IPS-18c (cell line): ENCODE results near the gene NATD1.
A peak's percentile ranks its signal among the peaks of the same experiment; 100 is the strongest.
"Not testable (repeated sequence)": the region's sequence is repeated elsewhere in the genome, so short reads cannot be mapped to it uniquely, and the experiment has no call there.

ENCODE experiments used
- H3K4me3 ChIP-seq: 2 replicates; pipeline ENCODE4 v1.7.0; 2013; ENCODE audit warnings: low read depth, mild to moderate bottlenecking, low read length, moderate library complexity; ENCODE audit not compliant: insufficient read depth
- H3K9me3 ChIP-seq: one replicate; pipeline ENCODE4 v1.6.1; 2013; ENCODE audit warnings: mild to moderate bottlenecking, low read length, moderate library complexity; ENCODE audit not compliant: control insufficient read depth, insufficient read depth

The NATD1 gene

DNA sequence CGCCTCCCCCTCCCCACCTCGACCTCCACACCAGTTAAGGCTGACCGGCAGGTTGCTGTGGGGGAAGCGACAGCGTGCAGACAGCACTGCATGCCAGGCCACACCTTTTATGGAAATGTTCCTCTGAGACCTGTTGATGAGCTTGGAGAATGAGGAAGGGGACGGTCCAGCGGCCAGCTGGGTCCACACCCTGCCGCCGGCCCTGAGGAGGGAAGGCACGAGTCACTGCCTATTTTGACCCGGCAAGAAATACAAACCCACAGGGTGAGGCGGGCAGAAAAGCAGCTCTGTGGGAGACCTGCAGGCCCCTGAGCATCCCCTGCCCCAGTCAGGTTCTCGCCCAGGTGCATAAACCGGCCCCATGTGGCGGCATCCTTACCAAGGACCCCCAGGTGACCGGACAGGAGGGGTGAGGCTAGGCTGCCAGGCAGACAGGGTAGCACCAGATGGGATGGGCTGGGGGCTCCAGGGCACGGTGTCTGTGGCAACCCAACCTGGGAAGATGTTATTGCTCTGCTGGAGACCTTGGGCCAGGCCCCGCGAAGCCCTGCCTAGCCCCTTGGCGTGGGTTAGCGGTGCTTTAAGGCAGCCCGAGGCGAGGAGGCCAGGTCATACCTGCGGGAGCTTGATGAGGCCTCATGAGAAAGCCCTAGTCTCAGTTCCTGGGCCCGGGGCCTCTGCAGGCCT, 12.7 kb downstream of the NATD1 start:
- H3K4me3 ChIP-seq = 0 out of 2 replicates have a peak overlapping the region, but pooled peaks have one; percentile 6
- H3K9me3 ChIP-seq = peaks cover 2% of the 10 kb centered on the region

DNA sequence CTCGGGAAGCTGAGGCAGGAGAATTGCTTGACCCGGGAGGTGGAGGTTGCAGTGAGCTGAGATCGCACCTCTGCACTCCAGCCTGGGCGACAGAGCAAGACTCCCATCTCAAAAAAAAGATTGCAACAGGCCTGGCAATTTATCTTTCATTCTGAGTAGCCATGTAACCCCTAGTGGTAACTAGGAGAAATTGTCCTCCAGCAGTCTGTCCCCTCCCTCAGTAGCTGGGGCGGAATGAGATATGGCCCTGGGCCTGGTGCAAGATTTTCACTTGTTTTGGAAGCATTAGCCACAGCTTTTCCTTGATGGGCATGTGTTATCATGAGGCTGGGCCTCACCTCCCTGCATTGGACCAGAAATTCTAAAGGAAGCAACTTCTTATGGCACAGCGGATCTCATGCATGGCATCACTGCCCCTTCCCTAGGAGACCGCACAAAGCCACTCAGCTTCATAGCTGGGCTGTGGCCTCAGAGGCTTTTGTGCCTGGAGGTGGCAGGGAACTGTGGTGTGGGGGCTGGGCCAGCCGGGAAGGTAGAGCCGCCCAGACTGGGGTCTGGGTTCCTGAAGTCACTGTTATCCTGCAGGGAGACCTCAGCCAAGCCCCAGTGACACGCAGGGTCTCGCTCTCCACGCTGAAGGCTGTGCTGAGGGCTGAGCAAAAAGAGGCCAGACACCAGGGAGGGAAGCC, 13.4 kb downstream of the NATD1 start:
- H3K4me3 ChIP-seq = 0 out of 2 replicates have a peak overlapping the region, but pooled peaks have one; percentile 6
- peaks cover 2% of the 10 kb centered on the region for H3K9me3 ChIP-seq

DNA sequence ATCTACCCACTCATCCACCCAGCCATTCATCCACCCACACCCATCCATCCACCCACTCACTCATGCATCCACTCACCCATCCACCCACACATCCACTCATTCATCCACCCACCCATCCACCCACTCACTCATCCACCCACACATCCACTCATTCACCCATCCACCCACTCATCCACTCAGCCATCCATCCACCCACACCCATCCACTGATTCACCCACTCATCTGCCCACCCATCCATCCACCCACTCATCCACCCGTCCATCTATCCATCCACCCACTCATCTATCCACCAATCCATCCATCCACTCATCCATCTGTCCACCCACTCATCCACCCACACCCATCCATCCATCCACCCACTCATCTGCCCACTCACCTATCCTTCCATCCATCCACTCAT, 17.3 kb downstream of the NATD1 start:
- Histone ChIP-seq H3K9me3 (peaks cover 2% of the 10 kb centered on the region), H3K4me3 (no peak overlapping the region)

DNA sequence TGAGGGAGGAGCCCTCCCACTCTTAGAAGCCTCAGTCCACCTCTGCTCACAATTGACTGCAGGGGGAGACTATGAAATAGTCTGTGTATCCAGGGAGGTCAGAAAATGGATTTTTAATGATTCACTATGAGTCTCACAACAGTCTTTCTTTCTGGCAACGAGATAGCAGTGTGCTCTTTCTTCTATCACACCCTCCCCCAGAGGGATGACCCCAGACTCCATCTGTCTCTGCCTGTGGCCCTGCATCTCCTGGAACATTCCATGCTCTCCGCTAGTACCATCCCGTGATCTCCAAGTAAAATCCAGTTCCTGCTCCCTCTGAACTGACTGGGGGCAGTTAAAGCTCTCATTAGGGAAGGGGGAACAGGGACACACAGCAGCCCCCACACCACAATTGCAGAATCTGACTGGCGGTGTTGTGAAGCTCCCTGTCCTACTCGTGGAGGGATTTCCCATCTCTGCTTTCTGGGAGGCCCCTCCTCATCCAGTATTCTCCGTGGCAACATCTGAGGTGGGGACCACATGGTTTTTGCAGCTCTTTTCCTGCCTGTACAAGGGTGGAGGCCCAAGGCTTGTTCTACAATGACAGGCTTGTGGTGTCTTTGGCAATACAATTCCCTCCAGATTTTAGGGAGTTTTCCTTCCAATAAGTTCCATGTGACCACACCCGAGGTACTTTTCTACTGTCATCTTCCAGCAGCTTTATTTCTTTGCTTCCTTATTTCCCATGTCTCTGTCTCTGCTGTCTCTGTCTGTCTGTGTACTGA, 19.4 kb downstream of the NATD1 start:
- H3K4me3 ChIP-seq = no peak overlapping the region
- no peaks in the 10 kb centered on the region for H3K9me3 ChIP-seq

DNA sequence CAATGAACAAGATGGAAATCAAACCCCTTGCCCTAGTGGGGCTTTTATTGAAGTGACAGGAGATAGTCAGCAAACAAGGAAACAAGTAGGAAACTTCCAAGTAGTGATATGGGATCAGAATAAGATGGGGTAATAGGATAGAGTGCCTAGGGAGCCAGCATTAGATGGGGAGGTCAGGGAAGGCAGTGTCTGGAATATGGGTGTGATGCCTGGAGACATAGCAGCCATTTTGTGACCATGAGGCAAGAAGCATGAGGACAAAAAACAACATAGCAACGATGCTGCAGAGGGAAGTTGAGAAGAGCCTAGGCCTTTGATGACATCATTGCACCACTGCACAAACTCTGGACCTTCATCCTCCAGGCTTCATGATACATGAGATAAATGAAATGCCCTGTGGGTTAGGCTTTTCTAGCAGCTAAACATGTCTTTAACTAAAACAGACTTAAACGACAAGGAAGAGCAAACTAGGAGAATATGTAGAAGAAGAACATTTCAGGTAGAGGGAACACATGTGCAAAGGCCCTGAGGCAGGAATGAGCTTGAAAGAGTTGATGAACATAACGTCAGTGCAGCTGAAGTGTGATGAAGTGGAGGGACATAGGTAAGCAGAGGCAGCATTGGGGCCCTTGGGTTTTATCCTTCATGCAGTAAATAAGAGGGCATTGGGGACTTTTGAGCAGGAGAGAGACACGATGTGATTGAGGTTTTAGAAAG, 21.0 kb downstream of the NATD1 start:
- H3K4me3 ChIP-seq = no peak overlapping the region
- no peaks in the 10 kb centered on the region for H3K9me3 ChIP-seq

DNA sequence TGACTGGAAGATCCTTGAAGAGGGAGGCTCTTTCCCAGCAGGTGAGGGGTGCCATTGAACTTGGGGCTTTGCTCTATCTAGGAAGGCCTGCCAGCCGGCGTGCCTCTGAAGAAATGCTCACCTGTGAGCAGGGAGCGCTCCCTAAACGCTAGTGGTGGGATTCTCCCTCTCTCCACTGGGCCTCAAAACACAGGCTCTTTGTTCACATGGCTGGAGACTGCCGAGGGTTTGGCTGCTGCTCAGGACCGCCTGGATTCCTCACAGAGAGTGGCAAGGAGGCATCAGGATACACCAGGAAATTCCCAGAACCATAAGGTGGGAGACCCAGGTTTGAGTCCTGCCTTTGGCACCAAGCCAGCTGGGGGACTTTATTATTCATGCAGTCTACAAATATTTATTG, 21.7 kb downstream of the NATD1 start:
- no peaks in the 10 kb centered on the region for H3K9me3 ChIP-seq
- no peak overlapping the region for H3K4me3 ChIP-seq

DNA sequence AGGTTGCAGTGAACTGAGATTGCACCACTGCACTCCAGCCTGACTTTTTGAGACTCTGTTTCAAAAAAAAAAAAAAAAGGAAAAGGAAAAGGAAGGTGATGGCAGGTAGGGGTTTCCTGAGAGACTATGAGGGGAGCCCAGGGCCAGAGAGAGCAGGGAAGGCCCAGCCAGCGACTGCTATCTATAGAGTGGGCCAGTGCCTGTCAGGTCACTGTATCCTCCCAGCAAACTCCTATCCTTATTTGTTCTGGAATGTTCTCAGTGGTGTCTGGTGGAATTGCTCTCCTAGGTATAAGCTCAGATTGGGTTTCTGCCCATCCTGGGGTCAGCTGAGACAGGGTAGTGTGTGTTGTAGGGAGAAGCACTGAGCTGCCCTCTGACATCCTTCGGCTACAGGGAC, 24.4 kb downstream of the NATD1 start:
- Histone ChIP-seq H3K4me3 (no peak overlapping the region), H3K9me3 (no peaks in the 10 kb centered on the region)

DNA sequence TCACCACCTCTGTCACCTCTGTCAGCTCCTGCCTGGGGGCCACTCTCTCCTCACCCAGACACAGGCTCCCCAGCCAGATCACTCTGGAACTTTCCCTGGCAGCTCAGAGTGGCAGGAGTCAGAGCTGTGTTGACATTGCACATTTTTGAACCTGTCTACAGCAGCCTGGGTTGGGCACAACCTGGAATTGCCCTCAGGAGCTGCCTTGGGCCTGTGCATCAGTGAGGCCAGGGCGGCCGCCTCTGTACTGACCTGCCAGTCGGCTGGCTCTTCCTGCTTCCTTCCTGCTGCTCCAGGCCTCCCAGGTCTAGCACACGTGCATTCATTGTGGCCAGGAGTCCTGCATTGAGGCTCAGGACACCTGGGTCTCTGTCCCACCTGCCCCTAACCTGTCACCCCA, 25.1 kb downstream of the NATD1 start:
- Histone ChIP-seq H3K9me3 (no peaks in the 10 kb centered on the region), H3K4me3 (no peak overlapping the region)

DNA sequence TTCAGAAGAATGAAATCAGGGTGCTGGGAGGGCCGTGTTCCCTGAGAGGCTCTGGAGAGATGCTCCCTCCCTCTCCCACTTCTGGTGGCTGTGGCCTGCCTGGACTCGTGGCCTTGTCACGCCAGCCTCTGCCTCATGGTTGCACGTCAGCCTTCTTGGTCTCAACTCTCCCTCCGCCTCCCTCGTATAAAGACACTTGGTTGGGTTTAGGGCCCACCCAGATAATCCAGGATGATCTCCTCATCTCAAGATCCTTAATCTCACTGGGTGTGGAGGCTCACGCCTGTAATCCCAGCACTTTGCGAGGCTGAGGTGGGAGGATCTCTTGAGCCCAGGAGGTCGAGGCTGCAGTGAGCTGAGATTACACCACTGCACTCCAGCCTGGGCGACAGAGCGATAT, 25.9 kb downstream of the NATD1 start:
- H3K4me3 ChIP-seq, H3K9me3 ChIP-seq: not testable (repeated sequence)

DNA sequence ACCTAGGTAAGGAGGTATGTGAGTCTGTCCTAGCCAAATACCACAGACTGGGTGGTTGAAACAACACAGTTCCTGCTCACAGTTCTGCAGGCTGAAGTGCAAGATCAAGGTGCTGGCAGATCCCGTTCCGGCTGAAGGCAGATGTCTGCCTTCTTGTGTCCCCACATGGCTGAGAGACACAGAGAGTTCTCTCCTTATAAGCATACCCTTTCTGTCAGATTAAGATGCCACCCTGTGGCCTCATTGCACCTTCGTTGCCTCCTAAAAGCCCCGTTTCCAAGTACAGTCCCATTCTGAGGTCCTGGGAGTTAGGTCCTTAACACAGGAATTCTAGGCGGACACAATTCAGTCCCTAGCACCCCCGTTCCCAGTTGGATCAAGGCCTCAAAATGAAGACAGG, 30.1 kb downstream of the NATD1 start:
- H3K4me3 ChIP-seq = no peak overlapping the region
- no peaks in the 10 kb centered on the region for H3K9me3 ChIP-seq

DNA sequence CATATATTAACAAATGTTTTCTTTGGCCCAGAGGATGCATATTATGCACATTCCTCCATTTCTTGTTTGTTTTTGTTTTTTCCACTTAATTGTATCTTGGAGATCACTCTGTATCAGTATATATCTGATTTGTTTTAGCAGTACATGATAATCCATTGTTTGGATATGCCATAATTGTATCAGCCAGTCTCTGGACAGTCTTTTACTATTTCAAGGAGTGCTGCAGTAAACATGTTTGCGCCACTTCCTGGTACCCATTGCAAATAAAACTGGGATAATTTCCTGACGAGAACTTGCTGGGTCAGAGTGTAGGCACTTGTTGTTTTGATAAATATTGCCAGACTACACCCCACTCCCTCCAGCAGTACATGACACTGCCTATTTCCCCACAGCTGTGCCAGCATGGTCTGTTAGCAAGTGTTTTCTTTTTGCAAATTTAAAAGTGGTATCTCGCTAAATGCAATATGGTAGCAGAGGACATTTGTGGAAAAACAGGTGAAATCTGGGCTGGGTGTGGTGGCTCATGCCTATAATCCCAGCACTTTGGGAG, 34.3 kb downstream of the NATD1 start:
- no peaks in the 10 kb centered on the region for H3K9me3 ChIP-seq
- H3K4me3 ChIP-seq = no peak overlapping the region

DNA sequence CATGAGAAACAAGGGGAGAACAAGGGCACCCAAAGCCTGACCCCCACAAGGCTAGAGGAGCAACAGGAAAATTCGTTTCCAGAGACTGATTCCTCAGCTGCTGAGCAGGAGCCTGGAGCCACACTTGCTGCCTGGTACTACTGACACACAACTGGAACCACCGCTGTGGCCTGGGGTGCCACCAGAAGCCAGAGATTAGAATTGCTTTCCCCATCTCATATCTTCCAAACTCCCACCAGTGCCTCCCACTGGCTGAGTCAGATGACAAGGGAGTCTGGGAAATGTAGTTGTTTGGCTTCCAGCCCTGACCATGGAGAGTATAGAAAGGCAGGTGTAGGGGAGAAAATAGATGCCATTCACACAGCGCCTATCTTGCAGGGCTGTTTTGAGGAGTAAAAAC, 35.1 kb downstream of the NATD1 start:
- H3K9me3 ChIP-seq = no peaks in the 10 kb centered on the region
- H3K4me3 ChIP-seq = no peak overlapping the region

DNA sequence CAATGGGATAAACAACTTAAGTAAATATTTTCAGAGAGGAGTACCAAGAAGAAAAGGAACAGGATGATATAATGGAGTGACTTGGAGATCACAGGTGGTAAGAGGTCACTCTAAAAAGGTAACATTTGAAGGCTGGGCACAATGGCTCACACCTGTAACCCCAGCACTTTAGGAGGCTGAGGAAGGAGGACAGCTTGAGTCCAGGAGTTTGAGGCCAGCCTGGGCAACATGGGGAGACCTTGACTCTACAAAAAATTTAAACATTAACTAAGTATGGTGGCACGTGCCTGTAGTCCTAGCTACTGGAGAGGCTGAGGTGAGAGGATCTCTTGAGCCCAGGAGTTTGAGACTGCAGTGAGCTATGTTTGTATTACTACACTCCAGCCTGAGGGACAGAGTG, 35.9 kb downstream of the NATD1 start:
- no peak overlapping the region for H3K4me3 ChIP-seq
- H3K9me3 ChIP-seq = no peaks in the 10 kb centered on the region

DNA sequence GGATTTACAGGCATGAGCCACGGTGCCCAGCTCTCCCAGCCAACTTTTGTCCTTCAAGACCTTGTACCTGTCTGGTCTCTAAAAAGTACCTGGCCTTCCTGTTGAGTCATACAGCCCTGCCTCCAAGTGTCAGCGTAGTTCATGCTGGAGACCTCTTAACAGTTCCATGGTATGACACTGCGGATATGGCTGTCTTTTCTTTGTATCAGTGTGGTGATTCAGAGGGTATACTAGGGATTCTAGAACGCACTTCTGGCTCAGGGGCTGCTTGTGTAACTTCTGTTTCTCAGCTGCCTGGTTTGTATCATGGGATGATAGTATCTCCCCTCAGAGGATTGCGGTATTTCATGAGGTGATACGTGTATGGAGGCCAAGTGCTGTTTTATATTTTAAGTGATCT, 37.3 kb downstream of the NATD1 start:
- Histone ChIP-seq H3K4me3 (no peak overlapping the region), H3K9me3 (no peaks in the 10 kb centered on the region)

DNA sequence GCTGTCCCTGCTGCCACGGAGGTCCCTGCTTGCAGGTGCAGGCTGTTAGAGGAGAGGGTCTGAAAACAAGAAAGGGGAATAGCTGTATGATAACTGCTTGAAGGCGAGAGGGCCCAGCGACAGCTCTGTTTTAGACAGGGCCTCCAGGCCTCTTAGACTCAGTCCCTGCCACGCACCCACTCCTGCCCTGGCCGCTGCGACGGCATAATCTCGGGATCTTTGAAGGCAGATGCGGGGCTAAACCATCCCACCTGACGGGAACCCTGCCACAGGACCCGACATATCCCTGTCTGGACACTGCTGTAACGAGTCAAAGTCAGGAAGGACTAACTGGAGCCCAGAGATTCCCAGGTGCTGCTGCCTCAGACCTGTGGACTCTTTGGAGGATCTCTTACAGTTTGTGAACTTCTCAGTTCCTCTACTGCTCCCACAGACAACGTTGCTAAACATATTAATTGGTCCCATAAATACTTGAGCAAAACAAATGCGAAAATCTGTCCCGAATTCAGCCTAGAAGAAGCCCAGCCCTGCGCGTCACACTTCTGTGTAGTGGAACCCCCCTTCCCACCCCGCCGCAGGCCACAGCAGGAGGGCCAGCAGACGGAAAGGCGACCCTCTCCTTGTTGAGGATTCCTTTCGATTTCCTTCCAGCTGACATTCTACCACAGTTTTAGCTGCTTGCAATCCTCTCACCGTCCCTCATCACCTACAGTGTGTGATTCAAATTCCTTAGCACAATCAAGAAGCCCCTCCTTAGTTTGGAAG, 38.3 kb downstream of the NATD1 start:
- H3K9me3 ChIP-seq = no peaks in the 10 kb centered on the region
- H3K4me3 ChIP-seq = peak overlapping the region; percentile 98

DNA sequence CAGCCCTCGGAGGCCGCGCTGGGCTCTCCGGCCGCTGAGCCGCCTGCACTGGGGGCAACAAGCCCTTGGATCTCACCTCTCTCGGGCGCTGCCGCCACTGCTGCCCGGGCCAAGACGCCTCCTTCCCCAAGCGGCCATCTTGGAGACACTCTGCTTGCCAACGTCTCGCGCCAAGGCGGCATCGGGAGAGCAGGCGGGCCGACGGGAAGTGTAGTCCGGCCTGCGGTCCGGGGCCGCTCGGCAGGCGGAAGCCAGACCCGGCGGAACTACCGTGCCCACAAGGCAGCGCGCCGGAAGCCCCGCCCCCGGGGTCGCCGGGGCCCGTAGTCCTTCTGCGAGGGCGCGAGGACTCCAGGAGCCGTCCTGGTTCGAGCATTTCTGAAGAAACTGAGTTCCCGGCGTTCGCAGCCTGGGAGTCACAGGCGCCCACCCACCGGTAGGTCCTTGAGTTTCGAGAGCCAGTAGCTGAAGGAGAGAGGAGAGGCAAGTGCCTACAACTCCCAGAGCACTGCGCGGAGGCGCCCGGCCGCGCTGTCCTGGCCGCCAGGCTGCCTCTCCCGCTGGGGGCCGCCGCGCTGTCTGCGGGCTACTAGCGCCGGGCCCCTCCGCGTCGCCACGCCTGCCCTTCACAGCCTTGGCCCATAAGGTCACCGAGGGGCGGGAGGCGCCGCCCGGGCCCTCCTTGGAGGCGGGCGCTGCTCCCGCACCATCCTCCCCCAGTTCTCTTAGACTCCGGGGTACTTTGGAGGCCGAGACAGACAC, 39.0 kb downstream of the NATD1 start, which contains the start of gene TMEM11:
Gene TMEM11, minus strand, starts transcription at position 147 of the 762 bp plus-strand sequence. Its CDS starts 9 bp downstream, at position 138.
- H3K4me3 ChIP-seq = peak within 1 kb of the TSS; percentile 98
- no peaks in the 10 kb centered on the region for H3K9me3 ChIP-seq
